ENCODE results near the gene CDC42BPA.

DNA sequence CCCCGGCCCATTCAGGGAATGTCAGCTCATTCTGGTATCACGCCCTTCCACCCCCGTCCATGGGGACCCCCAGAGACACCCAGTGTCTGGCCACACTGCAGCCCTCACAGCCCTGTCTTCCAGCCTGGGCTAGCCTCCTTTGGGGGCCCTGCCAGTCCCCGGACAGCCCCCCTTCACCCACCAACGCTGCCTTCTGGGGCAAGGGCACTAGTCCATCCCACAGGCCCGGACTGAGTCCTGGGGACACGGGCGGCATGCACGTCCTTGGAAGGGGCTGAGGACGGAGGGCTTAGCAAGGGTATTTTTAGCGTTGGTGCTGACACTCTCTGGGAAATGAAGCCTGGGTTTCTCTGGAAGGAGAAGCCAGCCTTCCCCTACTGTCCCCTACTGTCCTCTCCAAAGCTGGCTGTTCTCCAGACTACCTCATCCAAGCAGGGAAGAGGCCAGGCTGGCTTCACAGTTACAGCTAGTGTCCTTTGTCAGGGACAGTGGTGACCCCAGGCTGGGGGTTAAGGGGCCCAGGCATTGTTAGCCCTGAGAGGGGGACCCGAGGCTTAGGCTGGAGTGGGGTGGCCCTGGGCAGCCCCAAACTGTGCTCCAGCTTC lies 338.7 kb downstream of the CDC42BPA start:
- no peak for TF ChIP-seq CTCF (IDR thresholded peaks at IDR 0.05)
- no peak for TF ChIP-seq ZFX (IDR thresholded peaks at IDR 0.05; ENCODE audit: borderline replicate concordance)

All from 22Rv1 (cell line).